Measurements from ENCODE around the gene RNF144B.
A peak's percentile ranks its signal among the peaks of the same experiment; 100 is the strongest.
"Not testable (repeated sequence)": the region's sequence is repeated elsewhere in the genome, so short reads cannot be mapped to it uniquely, and the experiment has no call there.

Gene RNF144B

GRCh38 chr6:18387061-18387721 lies at the start of gene RNF144B:
RNF144B (plus strand) TSS chr6:18387350; CDS start chr6:18399535, 12,185 bp downstream.
- peak in 3 of 4 experiments; percentile 35 to 53 (median 51) for DNase-seq (ENCODE audit: low read depth in 4 of 4, low spot score in 1 of 4)

- no peak for DNase-seq (ENCODE audit: low read depth in 4 of 4, low spot score in 1 of 4)
Measured at GRCh38 chr6:18339599-18339998, 47.6 kb upstream of the RNF144B start.

- DNase-seq (ENCODE audit: low read depth in 4 of 4, low spot score in 1 of 4), result no peak
Measured at GRCh38 chr6:18340781-18341551, 46.2 kb upstream of the RNF144B start.

GRCh38 chr6:18342223-18342622 lies 44.9 kb upstream of the RNF144B start:
- no peak for DNase-seq (ENCODE audit: low read depth in 4 of 4, low spot score in 1 of 4)

GRCh38 chr6:18343741-18344140 lies 43.4 kb upstream of the RNF144B start:
- DNase-seq (ENCODE audit: low read depth in 4 of 4, low spot score in 1 of 4), result peak in 1 of 4 experiments; percentile 3

GRCh38 chr6:18347021-18347577 lies 40.1 kb upstream of the RNF144B start:
- no peak for DNase-seq (ENCODE audit: low read depth in 4 of 4, low spot score in 1 of 4)

GRCh38 chr6:18347866-18348265 lies 39.3 kb upstream of the RNF144B start:
- no peak for DNase-seq (ENCODE audit: low read depth in 4 of 4, low spot score in 1 of 4)

- DNase-seq (ENCODE audit: low read depth in 4 of 4, low spot score in 1 of 4), result no peak
Measured at GRCh38 chr6:18349386-18349785, 37.8 kb upstream of the RNF144B start.

- no peak for DNase-seq (ENCODE audit: low read depth in 4 of 4, low spot score in 1 of 4)
Measured at GRCh38 chr6:18350271-18350670, 36.9 kb upstream of the RNF144B start.

- no peak for DNase-seq (ENCODE audit: low read depth in 4 of 4, low spot score in 1 of 4)
Measured at GRCh38 chr6:18350712-18351111, 36.4 kb upstream of the RNF144B start.

- no peak for DNase-seq (ENCODE audit: low read depth in 4 of 4, low spot score in 1 of 4)
Measured at GRCh38 chr6:18352001-18352400, 35.1 kb upstream of the RNF144B start.

GRCh38 chr6:18352842-18353241 lies 34.3 kb upstream of the RNF144B start:
- no peak for DNase-seq (ENCODE audit: low read depth in 4 of 4, low spot score in 1 of 4)

GRCh38 chr6:18353251-18353650 lies 33.9 kb upstream of the RNF144B start:
- no peak for DNase-seq (ENCODE audit: low read depth in 4 of 4, low spot score in 1 of 4)

- DNase-seq (ENCODE audit: low read depth in 4 of 4, low spot score in 1 of 4), result not testable (repeated sequence)
Measured at GRCh38 chr6:18357546-18357945, 29.6 kb upstream of the RNF144B start.

GRCh38 chr6:18359237-18359885 lies 27.8 kb upstream of the RNF144B start:
- DNase-seq (ENCODE audit: low read depth in 4 of 4, low spot score in 1 of 4), result no peak

GRCh38 chr6:18360188-18360587 lies 27.0 kb upstream of the RNF144B start:
- DNase-seq (ENCODE audit: low read depth in 4 of 4, low spot score in 1 of 4), result no peak

- no peak for DNase-seq (ENCODE audit: low read depth in 4 of 4, low spot score in 1 of 4)
Measured at GRCh38 chr6:18362058-18362561, 25.0 kb upstream of the RNF144B start.

- no peak for DNase-seq (ENCODE audit: low read depth in 4 of 4, low spot score in 1 of 4)
Measured at GRCh38 chr6:18363746-18364145, 23.4 kb upstream of the RNF144B start.

- DNase-seq (ENCODE audit: low read depth in 4 of 4, low spot score in 1 of 4), result not testable (repeated sequence)
Measured at GRCh38 chr6:18364561-18364960, 22.6 kb upstream of the RNF144B start.

- no peak for DNase-seq (ENCODE audit: low read depth in 4 of 4, low spot score in 1 of 4)
Measured at GRCh38 chr6:18367371-18367770, 19.8 kb upstream of the RNF144B start.

- no peak for DNase-seq (ENCODE audit: low read depth in 4 of 4, low spot score in 1 of 4)
Measured at GRCh38 chr6:18368277-18369105, 18.7 kb upstream of the RNF144B start.
